ENCODE data around the gene SLC23A2.

DNA sequence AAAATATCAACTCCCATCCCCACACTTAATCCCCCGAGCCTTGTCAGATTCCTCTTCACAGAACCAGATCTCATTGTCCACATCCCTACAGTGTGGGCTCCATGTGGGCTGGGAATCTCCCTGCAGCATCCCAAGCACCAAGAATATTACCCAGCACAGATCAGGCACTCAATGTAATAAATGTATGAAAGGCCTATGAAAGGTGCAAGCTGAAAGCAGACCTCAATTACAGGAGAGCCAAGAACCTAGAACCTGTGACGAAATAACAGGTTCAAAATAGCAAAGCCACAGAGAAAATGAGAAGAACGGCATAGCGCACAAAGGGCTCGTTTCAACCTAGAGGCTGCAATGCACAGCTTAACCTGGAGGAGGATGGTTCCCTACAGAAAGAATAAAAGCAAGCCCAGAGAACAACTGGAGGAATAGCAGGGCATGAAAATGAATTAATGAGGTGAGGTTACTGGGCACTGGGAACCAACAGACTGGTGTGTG is 3.1 kb downstream of the SLC23A2 start:
- no peak for TF ChIP-seq GABPA (IDR thresholded peaks at IDR 0.05; ENCODE audit: low read depth)
- TF ChIP-seq EZH2phosphoT487 (IDR thresholded peaks at IDR 0.05; ENCODE audit: borderline replicate concordance, low read depth), result no peak
- TF ChIP-seq, protein P1, sequence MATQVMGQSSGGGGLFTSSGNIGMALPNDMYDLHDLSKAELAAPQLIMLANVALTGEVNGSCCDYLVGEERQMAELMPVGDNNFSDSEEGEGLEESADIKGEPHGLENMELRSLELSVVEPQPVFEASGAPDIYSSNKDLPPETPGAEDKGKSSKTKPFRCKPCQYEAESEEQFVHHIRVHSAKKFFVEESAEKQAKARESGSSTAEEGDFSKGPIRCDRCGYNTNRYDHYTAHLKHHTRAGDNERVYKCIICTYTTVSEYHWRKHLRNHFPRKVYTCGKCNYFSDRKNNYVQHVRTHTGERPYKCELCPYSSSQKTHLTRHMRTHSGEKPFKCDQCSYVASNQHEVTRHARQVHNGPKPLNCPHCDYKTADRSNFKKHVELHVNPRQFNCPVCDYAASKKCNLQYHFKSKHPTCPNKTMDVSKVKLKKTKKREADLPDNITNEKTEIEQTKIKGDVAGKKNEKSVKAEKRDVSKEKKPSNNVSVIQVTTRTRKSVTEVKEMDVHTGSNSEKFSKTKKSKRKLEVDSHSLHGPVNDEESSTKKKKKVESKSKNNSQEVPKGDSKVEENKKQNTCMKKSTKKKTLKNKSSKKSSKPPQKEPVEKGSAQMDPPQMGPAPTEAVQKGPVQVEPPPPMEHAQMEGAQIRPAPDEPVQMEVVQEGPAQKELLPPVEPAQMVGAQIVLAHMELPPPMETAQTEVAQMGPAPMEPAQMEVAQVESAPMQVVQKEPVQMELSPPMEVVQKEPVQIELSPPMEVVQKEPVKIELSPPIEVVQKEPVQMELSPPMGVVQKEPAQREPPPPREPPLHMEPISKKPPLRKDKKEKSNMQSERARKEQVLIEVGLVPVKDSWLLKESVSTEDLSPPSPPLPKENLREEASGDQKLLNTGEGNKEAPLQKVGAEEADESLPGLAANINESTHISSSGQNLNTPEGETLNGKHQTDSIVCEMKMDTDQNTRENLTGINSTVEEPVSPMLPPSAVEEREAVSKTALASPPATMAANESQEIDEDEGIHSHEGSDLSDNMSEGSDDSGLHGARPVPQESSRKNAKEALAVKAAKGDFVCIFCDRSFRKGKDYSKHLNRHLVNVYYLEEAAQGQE (IDR thresholded peaks at IDR 0.05; ENCODE audit: low read depth, low read length), result no peak
- TF ChIP-seq, protein P2, sequence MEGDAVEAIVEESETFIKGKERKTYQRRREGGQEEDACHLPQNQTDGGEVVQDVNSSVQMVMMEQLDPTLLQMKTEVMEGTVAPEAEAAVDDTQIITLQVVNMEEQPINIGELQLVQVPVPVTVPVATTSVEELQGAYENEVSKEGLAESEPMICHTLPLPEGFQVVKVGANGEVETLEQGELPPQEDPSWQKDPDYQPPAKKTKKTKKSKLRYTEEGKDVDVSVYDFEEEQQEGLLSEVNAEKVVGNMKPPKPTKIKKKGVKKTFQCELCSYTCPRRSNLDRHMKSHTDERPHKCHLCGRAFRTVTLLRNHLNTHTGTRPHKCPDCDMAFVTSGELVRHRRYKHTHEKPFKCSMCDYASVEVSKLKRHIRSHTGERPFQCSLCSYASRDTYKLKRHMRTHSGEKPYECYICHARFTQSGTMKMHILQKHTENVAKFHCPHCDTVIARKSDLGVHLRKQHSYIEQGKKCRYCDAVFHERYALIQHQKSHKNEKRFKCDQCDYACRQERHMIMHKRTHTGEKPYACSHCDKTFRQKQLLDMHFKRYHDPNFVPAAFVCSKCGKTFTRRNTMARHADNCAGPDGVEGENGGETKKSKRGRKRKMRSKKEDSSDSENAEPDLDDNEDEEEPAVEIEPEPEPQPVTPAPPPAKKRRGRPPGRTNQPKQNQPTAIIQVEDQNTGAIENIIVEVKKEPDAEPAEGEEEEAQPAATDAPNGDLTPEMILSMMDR (IDR thresholded peaks at IDR 0.05), result no peak
- no peak for TF ChIP-seq TEAD4 (IDR thresholded peaks at IDR 0.05; ENCODE audit: borderline replicate concordance, insufficient read depth)
- TF ChIP-seq MXI1 (IDR thresholded peaks at IDR 0.05; ENCODE audit: low read depth, low read length), result no peak
- TF ChIP-seq SMC3 (IDR thresholded peaks at IDR 0.05; ENCODE audit: low read depth, low read length), result no peak
